Measurements from ENCODE around the gene KCNG2. TPM values are rescaled to one million over a fixed set of nuclear protein-coding genes. Genes with fewer than 3 reads are reported as not detected.
"Not testable (repeated sequence)": the region's sequence is repeated elsewhere in the genome, so short reads cannot be mapped to it uniquely, and the experiment has no call there.

KCNG2 gene
- total RNA-seq, 1 experiment from 2014 or later: not detected

DNA sequence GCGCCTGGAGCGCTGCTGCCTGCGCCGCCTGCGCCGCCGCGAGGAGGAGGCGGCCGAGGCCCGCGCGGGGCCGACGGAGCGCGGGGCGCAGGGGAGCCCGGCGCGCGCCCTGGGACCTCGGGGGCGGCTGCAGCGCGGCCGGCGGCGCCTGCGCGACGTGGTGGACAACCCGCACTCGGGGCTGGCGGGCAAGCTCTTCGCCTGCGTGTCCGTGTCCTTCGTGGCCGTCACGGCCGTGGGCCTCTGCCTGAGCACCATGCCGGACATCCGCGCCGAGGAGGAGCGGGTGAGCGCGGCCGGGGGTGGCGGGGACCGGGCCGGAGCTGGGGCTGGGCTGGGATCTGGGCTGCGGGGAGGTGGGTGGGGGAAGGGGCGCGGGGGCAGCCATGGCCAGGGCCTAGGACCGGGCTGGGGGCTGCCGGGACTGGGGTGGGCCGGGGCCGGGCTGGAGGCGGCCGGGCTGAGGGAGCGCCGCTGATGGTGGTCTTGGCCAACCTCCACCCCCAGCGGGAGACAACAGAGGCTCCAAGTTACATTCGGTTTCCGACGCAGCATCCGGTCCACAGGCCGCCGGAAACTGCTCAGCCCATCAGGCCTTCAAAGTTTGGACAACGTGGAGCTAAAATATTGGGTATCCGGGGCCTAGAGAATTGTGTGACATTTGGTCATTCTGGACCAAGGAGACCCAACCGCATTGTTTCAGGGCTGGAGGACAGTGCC is 66.4 kb downstream of the KCNG2 start:
- no peak overlapping the region for H3K27ac Mint-ChIP-seq (ENCODE audit: unreplicated experiment)
- no peak for DNase-seq
- H3K27me3 ChIP-seq (replicated peaks; ENCODE audit: control insufficient read depth, insufficient read depth, low read length): no peaks in the 10 kb centered on the region
- ChIA-PET CTCF (no interaction called here), POLR2A (no interaction called here)
- H3K4me1 ChIP-seq: no peaks in the 10 kb centered on the region
- peaks cover 7% of the 10 kb centered on the region for H3K27me3 Mint-ChIP-seq (ENCODE audit: insufficient read depth, unreplicated experiment)
- intact Hi-C loops (cut with micrococcal nuclease; ENCODE audit: unreplicated experiment): no loop called here
- H3K4me3 ChIP-seq (ENCODE audit: low read depth, low read length): no peak overlapping the region
- no peaks in the 10 kb centered on the region for H3K4me1 Mint-ChIP-seq (ENCODE audit: low read depth, unreplicated experiment)
- no peaks in the 10 kb centered on the region for H3K36me3 ChIP-seq (ENCODE audit: control insufficient read depth, insufficient read depth, low read length)
- no TSS peak for BruUV-seq (replicated peaks)
- H3K4me3 Mint-ChIP-seq (ENCODE audit: unreplicated experiment): no peak overlapping the region
- peaks cover 10% of the 10 kb centered on the region for H3K9me3 Mint-ChIP-seq (ENCODE audit: unreplicated experiment)
- H3K36me3 Mint-ChIP-seq (ENCODE audit: insufficient read depth, unreplicated experiment): no peaks in the 10 kb centered on the region
- TF ChIP-seq CTCF (IDR thresholded peaks at IDR 0.05; ENCODE audit: insufficient read depth in 1 of 2, low read depth in 1 of 2, low read length in 1 of 2, severe bottlenecking in 1 of 2, unreplicated experiment in 1 of 2): no peak
- H3K9me3 ChIP-seq: no peaks in the 10 kb centered on the region

DNA sequence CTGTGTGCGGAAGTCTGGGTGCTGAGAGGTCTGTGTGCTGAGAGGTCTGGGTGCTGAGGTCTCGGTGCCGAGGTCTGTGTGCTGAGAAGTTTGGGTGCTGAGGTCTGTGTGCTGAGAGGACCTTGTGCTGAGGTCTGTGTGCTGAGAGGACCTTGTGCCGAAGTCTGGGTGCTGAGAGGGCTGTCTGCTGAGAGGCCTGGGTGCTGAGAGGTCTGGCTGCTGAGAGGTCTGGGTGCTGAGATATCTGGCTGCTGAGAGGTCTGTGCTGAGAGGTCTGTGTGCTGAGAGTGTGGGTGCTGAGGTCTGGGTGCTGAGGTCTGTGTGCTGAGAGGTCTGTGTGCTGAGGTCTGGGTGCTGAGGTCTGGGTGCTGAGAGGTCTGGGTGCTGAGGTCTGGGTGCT is 67.2 kb downstream of the KCNG2 start:
- H3K4me3 ChIP-seq (ENCODE audit: low read depth, low read length); H3K36me3 ChIP-seq (ENCODE audit: control insufficient read depth, insufficient read depth, low read length); H3K27me3 Mint-ChIP-seq (ENCODE audit: insufficient read depth, unreplicated experiment); H3K4me1 ChIP-seq; intact Hi-C loops (cut with micrococcal nuclease; ENCODE audit: unreplicated experiment); H3K27me3 ChIP-seq (replicated peaks; ENCODE audit: control insufficient read depth, insufficient read depth, low read length); DNase-seq; BruUV-seq (replicated peaks); H3K4me3 Mint-ChIP-seq (ENCODE audit: unreplicated experiment); H3K9me3 Mint-ChIP-seq (ENCODE audit: unreplicated experiment); H3K27ac Mint-ChIP-seq (ENCODE audit: unreplicated experiment); POLR2A ChIA-PET; CTCF ChIA-PET; H3K36me3 Mint-ChIP-seq (ENCODE audit: insufficient read depth, unreplicated experiment); H3K9me3 ChIP-seq; H3K4me1 Mint-ChIP-seq (ENCODE audit: low read depth, unreplicated experiment): not testable (repeated sequence)

GRCh38 chr18:79865951-79866350 is 68.2 kb downstream of the KCNG2 start:
- POLR2A ChIA-PET; H3K27me3 ChIP-seq (replicated peaks; ENCODE audit: control insufficient read depth, insufficient read depth, low read length); H3K4me1 ChIP-seq; H3K36me3 ChIP-seq (ENCODE audit: control insufficient read depth, insufficient read depth, low read length); H3K4me3 ChIP-seq (ENCODE audit: low read depth, low read length); DNase-seq; H3K27me3 Mint-ChIP-seq (ENCODE audit: insufficient read depth, unreplicated experiment); H3K36me3 Mint-ChIP-seq (ENCODE audit: insufficient read depth, unreplicated experiment); BruUV-seq (replicated peaks); H3K9me3 Mint-ChIP-seq (ENCODE audit: unreplicated experiment); H3K9me3 ChIP-seq; CTCF ChIA-PET; H3K4me1 Mint-ChIP-seq (ENCODE audit: low read depth, unreplicated experiment); intact Hi-C loops (cut with micrococcal nuclease; ENCODE audit: unreplicated experiment); H3K27ac Mint-ChIP-seq (ENCODE audit: unreplicated experiment); H3K4me3 Mint-ChIP-seq (ENCODE audit: unreplicated experiment): not testable (repeated sequence)

- no peaks in the 10 kb centered on the region for H3K27me3 Mint-ChIP-seq (ENCODE audit: insufficient read depth, unreplicated experiment)
- CTCF ChIA-PET: no interaction called here
- POLR2A ChIA-PET: no interaction called here
- H3K27me3 ChIP-seq (replicated peaks; ENCODE audit: control insufficient read depth, insufficient read depth, low read length): no peaks in the 10 kb centered on the region
- intact Hi-C loops (cut with micrococcal nuclease; ENCODE audit: unreplicated experiment): no loop called here
- BruUV-seq (replicated peaks): no TSS peak
- H3K4me3 Mint-ChIP-seq (ENCODE audit: unreplicated experiment): no peak overlapping the region
- H3K4me1 ChIP-seq: no peaks in the 10 kb centered on the region
- H3K4me1 Mint-ChIP-seq (ENCODE audit: low read depth, unreplicated experiment): no peaks in the 10 kb centered on the region
- no peak overlapping the region for H3K27ac Mint-ChIP-seq (ENCODE audit: unreplicated experiment)
- no peaks in the 10 kb centered on the region for H3K36me3 ChIP-seq (ENCODE audit: control insufficient read depth, insufficient read depth, low read length)
- H3K36me3 Mint-ChIP-seq (ENCODE audit: insufficient read depth, unreplicated experiment): no peaks in the 10 kb centered on the region
- H3K9me3 Mint-ChIP-seq (ENCODE audit: unreplicated experiment): no peaks in the 10 kb centered on the region
- TF ChIP-seq CTCF (IDR thresholded peaks at IDR 0.05; ENCODE audit: insufficient read depth in 1 of 2, low read depth in 1 of 2, low read length in 1 of 2, severe bottlenecking in 1 of 2, unreplicated experiment in 1 of 2): no peak
- H3K9me3 ChIP-seq: no peaks in the 10 kb centered on the region
- no peak for DNase-seq
- H3K4me3 ChIP-seq (ENCODE audit: low read depth, low read length): no peak overlapping the region
These were observed 69.3 kb downstream of the KCNG2 start for GRCh38 chr18:79866889-79867574.
